HepG2 (cell line): ENCODE measurements around the gene ARVCF. TPM values are rescaled to one million over a fixed set of nuclear protein-coding genes. Genes with fewer than 3 reads are reported as not detected.
A peak's percentile ranks its signal among the peaks of the same experiment; 100 is the strongest.

Experiments
- AKAP8 ChIP-seq: sonication (generic); formaldehyde crosslinking; IDR thresholded peaks from 2 replicates; pipeline ENCODE4 v1.5.1; 2020; ENCODE audit warnings: mild to moderate bottlenecking, missing genetic modification reagents
- EEA1 ChIP-seq: sonication (generic); formaldehyde crosslinking; IDR thresholded peaks from 2 replicates; pipeline ENCODE4 v1.5.1; 2020; ENCODE audit warnings: mild to moderate bottlenecking, missing genetic modification reagents, borderline replicate concordance
- FOXA3 ChIP-seq: IDR thresholded peaks from 2 replicates; pipeline ENCODE4 v1.6.1; 2016; ENCODE audit warnings: missing genetic modification reagents, missing compliant biosample characterization
- GATAD1 ChIP-seq: IDR thresholded peaks from 2 replicates; pipeline ENCODE4 v1.6.1; 2016; ENCODE audit warnings: missing genetic modification reagents, missing compliant biosample characterization
- HMGXB4 ChIP-seq, 2 experiments: sonication (generic) in 1 of 2; formaldehyde crosslinking in 1 of 2; IDR thresholded peaks; 2 replicates each; pipeline versions ENCODE4 v1.4.0 to v1.6.1; 2018 to 2020; ENCODE audit warnings: missing genetic modification reagents in 2 of 2, borderline replicate concordance in 1 of 2, low read depth in 1 of 2, mild to moderate bottlenecking in 1 of 2, missing biosample characterization in 1 of 2
- NCOA2 ChIP-seq: sonication (generic); formaldehyde crosslinking; IDR thresholded peaks from 2 replicates; pipeline ENCODE4 v1.8.0; 2022; ENCODE audit warnings: inconsistent platforms
- PAXIP1 ChIP-seq: sonication (generic); formaldehyde crosslinking; conservative IDR thresholded peaks from 2 replicates; pipeline ENCODE4 v1.4.0; 2020; ENCODE audit warnings: mild to moderate bottlenecking, missing genetic modification reagents, moderate library complexity
- SALL2 ChIP-seq: sonication (generic); formaldehyde crosslinking; IDR thresholded peaks from 2 replicates; pipeline ENCODE4 v1.8.1; 2023; ENCODE audit warnings: mild to moderate bottlenecking, missing genetic modification reagents, inconsistent platforms
- ZBTB43 ChIP-seq: sonication (generic); formaldehyde crosslinking; conservative IDR thresholded peaks from 2 replicates; pipeline ENCODE4 v1.4.0; 2020; ENCODE audit warnings: missing genetic modification reagents
- polyA plus RNA-seq, 8 experiments: library from polyadenylated mRNA; depleted of rRNA in 3 of 8; stranded (reverse) in 7 of 8; unstranded in 1 of 8; fragments of >200 nt; fragmentation: Illumina TruSeq in 4 of 8; extraction: Trizol in 4 of 8; gene quantifications; 2 replicates each; pipeline versions ENCODE4 v1.2.1 to v1.2.3, GENCODE V29; 2011 to 2016; ENCODE audit warnings: low read depth in 4 of 8, missing spikeins in 1 of 8, mixed read lengths in 1 of 8; ENCODE audit not compliant: insufficient read depth in 1 of 8
- total RNA-seq, 5 experiments: library from RNA; depleted of rRNA; stranded (reverse); fragments of >200 nt; fragmentation: Illumina TruSeq; extraction: Trizol; gene quantifications; 2 replicates each; pipeline ENCODE4 v1.2.3, GENCODE V29; 2016; ENCODE audit warnings: low read depth in 1 of 5
- TF ChIP-seq, protein P1 (sequence below), 2 experiments: IDR thresholded peaks; 2 replicates each; pipeline ENCODE4 v1.6.1; 2011 to 2012; ENCODE audit warnings: low read length in 2 of 2, borderline replicate concordance in 1 of 2, low read depth in 1 of 2, mild to moderate bottlenecking in 1 of 2, moderate library complexity in 1 of 2
- TF ChIP-seq, protein P2 (sequence below): sonication (generic); formaldehyde crosslinking; IDR thresholded peaks from 2 replicates; pipeline ENCODE4 v1.5.0; 2020; ENCODE audit warnings: mild to moderate bottlenecking, missing genetic modification reagents, borderline replicate concordance

Gene ARVCF
- total and polyA plus RNA-seq, 2 of the 13 experiments (the other 11 are each of a cell fraction or from before 2014, with no cell fraction given): 16.4 to 17.7 TPM

DNA sequence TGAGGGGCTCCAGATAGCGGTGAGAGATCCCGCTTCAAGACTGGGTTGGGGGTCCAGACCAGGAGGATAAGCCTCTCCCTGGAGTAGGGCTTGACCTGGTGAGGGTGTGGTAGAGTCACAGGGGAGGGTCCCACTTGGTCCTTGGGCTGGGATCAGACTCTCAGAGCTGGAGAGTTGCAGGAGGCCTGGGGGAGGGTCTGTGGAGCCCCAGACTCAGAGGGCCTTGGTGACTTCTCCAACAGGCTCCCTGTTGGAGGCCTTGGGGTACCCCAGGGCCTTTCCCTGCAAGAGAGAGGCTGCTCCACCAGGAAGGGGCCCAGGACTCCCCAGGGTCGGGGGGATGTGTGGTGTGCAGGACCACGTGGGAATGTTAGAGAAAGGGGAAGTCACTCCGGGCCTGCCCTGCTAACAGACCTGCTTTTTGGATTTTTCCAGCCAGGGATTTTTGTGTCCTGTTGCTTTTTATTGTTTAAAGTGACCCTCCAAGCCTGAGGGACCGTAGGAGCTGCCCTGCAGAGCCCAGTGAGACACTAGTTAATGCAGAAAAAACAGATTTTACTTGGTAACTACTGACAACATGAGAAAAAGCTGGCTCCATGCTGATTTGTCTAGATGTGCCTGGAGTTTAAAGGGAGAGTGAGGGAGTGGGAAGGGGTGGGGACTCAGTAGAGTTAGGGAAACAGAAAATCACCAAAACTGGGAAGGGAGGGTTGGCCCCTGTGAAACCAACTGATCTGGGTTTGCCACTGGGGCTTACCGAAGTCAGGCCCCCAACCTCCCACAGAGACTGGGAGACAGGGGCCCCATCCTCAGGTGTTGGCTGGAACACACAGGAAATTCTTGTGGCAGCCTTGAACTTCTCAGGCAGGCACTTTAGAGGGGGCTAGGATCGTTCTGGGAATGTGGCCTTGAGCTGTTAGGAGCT, 74.2 kb downstream of the ARVCF start (continued):
- TF ChIP-seq EEA1 (no peak), PAXIP1 (peak; percentile 57; the same call in 1 of the 2 replicates), AKAP8 (CRISPR knock-in tag) (no peak), SALL2 (CRISPR knock-in tag) (no peak), NCOA2 (CRISPR knock-in tag) (peak; percentile 54), ZBTB43 (CRISPR knock-in tag) (no peak), FOXA3 (CRISPR knock-in tag) (no peak), GATAD1 (CRISPR knock-in tag) (no peak), HMGXB4 (CRISPR knock-in tag; IDR thresholded peaks at IDR 0.05; ENCODE audit: borderline replicate concordance in 1 of 2, low read depth in 1 of 2) (peak in 1 of 2 experiments; percentile 20; a peak in 1 of 4 replicates)
- TF ChIP-seq, protein P1, sequence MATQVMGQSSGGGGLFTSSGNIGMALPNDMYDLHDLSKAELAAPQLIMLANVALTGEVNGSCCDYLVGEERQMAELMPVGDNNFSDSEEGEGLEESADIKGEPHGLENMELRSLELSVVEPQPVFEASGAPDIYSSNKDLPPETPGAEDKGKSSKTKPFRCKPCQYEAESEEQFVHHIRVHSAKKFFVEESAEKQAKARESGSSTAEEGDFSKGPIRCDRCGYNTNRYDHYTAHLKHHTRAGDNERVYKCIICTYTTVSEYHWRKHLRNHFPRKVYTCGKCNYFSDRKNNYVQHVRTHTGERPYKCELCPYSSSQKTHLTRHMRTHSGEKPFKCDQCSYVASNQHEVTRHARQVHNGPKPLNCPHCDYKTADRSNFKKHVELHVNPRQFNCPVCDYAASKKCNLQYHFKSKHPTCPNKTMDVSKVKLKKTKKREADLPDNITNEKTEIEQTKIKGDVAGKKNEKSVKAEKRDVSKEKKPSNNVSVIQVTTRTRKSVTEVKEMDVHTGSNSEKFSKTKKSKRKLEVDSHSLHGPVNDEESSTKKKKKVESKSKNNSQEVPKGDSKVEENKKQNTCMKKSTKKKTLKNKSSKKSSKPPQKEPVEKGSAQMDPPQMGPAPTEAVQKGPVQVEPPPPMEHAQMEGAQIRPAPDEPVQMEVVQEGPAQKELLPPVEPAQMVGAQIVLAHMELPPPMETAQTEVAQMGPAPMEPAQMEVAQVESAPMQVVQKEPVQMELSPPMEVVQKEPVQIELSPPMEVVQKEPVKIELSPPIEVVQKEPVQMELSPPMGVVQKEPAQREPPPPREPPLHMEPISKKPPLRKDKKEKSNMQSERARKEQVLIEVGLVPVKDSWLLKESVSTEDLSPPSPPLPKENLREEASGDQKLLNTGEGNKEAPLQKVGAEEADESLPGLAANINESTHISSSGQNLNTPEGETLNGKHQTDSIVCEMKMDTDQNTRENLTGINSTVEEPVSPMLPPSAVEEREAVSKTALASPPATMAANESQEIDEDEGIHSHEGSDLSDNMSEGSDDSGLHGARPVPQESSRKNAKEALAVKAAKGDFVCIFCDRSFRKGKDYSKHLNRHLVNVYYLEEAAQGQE (IDR thresholded peaks at IDR 0.05; ENCODE audit: borderline replicate concordance in 1 of 2, low read depth in 1 of 2, low read length in 2 of 2): no peak
- TF ChIP-seq, protein P2, sequence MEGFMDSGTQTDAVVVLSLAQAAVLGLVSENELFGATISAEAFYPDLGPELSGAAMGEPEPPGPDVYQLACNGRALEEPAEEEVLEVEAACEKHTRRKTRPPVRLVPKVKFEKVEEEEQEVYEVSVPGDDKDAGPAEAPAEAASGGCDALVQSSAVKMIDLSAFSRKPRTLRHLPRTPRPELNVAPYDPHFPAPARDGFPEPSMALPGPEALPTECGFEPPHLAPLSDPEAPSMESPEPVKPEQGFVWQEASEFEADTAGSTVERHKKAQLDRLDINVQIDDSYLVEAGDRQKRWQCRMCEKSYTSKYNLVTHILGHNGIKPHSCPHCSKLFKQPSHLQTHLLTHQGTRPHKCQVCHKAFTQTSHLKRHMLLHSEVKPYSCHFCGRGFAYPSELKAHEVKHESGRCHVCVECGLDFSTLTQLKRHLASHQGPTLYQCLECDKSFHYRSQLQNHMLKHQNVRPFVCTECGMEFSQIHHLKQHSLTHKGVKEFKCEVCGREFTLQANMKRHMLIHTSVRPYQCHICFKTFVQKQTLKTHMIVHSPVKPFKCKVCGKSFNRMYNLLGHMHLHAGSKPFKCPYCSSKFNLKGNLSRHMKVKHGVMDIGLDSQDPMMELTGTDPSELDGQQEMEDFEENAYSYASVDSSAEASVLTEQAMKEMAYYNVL (CRISPR knock-in tag): peak; percentile 49; the same call in 1 of the 2 replicates
